Measurements from ENCODE around the gene NETO2. TPM values are rescaled to one million over a fixed set of nuclear protein-coding genes. Genes with fewer than 3 reads are reported as not detected.
"Not testable (repeated sequence)": the region's sequence is repeated elsewhere in the genome, so short reads cannot be mapped to it uniquely, and the experiment has no call there.

The NETO2 gene
- total and polyA plus RNA-seq, 2 experiments from 2014 or later = 7.8 to 15.2 TPM

- Histone ChIP-seq H3K4me3 (no peak overlapping the region), H3K4me2 (no peak overlapping the region), H3K4me1 (ENCODE audit: insufficient read depth) (no peaks in the 10 kb centered on the region), H3K27ac (no peak overlapping the region), H2AFZ (no peak overlapping the region), H3K9me2 (replicated peaks; ENCODE audit: insufficient read depth) (no peaks in the 10 kb centered on the region), H3K36me3 (replicated peaks; ENCODE audit: insufficient read depth, low read depth) (no peaks in the 10 kb centered on the region), H4K20me1 (ENCODE audit: insufficient read depth, poor library complexity, severe bottlenecking) (no peaks in the 10 kb centered on the region), H3K9me3 (ENCODE audit: low read depth) (no peaks in the 10 kb centered on the region), H3K79me2 (no peaks in the 10 kb centered on the region), H3K27me3 (no peaks in the 10 kb centered on the region)
- TF ChIP-seq EZH2phosphoT487 (IDR thresholded peaks at IDR 0.05; ENCODE audit: low read depth, severe bottlenecking, unreplicated experiment) (no peak), EZH2 (IDR thresholded peaks at IDR 0.05; ENCODE audit: borderline replicate concordance) (no peak), CTCF (IDR thresholded peaks at IDR 0.05; ENCODE audit: poor library complexity) (no peak)
- no peak for DNase-seq (ENCODE audit: low spot score)
- WGBS (ENCODE audit: low lambda C conversion rate, missing lambda C conversion rate) = 92% methylated on average over 4 of the region's 4 CpGs
Observed at GRCh38 chr16:47125757-47126156, 18.0 kb downstream of the NETO2 start.

GRCh38 chr16:47113130-47113529 lies 30.6 kb downstream of the NETO2 start:
- Histone ChIP-seq H2AFZ (no peak overlapping the region), H3K4me1 (ENCODE audit: insufficient read depth) (no peaks in the 10 kb centered on the region), H3K4me2 (no peak overlapping the region), H3K27ac (no peak overlapping the region), H3K79me2 (no peaks in the 10 kb centered on the region), H4K20me1 (ENCODE audit: insufficient read depth, poor library complexity, severe bottlenecking) (no peaks in the 10 kb centered on the region), H3K9me3 (ENCODE audit: low read depth) (no peaks in the 10 kb centered on the region), H3K27me3 (no peaks in the 10 kb centered on the region), H3K36me3 (replicated peaks; ENCODE audit: insufficient read depth, low read depth) (no peaks in the 10 kb centered on the region), H3K4me3 (no peak overlapping the region), H3K9me2 (replicated peaks; ENCODE audit: insufficient read depth) (no peaks in the 10 kb centered on the region)
- DNase-seq (ENCODE audit: low spot score) = no peak
- no peak for TF ChIP-seq EZH2 (IDR thresholded peaks at IDR 0.05; ENCODE audit: borderline replicate concordance)
- no peak for TF ChIP-seq CTCF (IDR thresholded peaks at IDR 0.05; ENCODE audit: poor library complexity)
- TF ChIP-seq EZH2phosphoT487 (IDR thresholded peaks at IDR 0.05; ENCODE audit: low read depth, severe bottlenecking, unreplicated experiment) = no peak
- 92% methylated on average over 2 of the region's 2 CpGs for WGBS (ENCODE audit: low lambda C conversion rate, missing lambda C conversion rate)

GRCh38 chr16:47110939-47111338 lies 32.8 kb downstream of the NETO2 start:
- Histone ChIP-seq H3K4me1 (ENCODE audit: insufficient read depth) (no peaks in the 10 kb centered on the region), H3K79me2 (no peaks in the 10 kb centered on the region), H3K27me3 (no peaks in the 10 kb centered on the region), H3K4me2 (no peak overlapping the region), H3K9me3 (ENCODE audit: low read depth) (no peaks in the 10 kb centered on the region), H2AFZ (no peak overlapping the region), H3K4me3 (no peak overlapping the region), H3K27ac (no peak overlapping the region), H3K36me3 (replicated peaks; ENCODE audit: insufficient read depth, low read depth) (no peaks in the 10 kb centered on the region), H3K9me2 (replicated peaks; ENCODE audit: insufficient read depth) (no peaks in the 10 kb centered on the region), H4K20me1 (ENCODE audit: insufficient read depth, poor library complexity, severe bottlenecking) (no peaks in the 10 kb centered on the region)
- TF ChIP-seq EZH2 (IDR thresholded peaks at IDR 0.05; ENCODE audit: borderline replicate concordance) (no peak), CTCF (IDR thresholded peaks at IDR 0.05; ENCODE audit: poor library complexity) (no peak), EZH2phosphoT487 (IDR thresholded peaks at IDR 0.05; ENCODE audit: low read depth, severe bottlenecking, unreplicated experiment) (no peak)
- 96% methylated on average over 3 of the region's 3 CpGs for WGBS (ENCODE audit: low lambda C conversion rate, missing lambda C conversion rate)
- DNase-seq (ENCODE audit: low spot score) = no peak

- no peaks in the 10 kb centered on the region for H3K9me3 ChIP-seq (ENCODE audit: low read depth)
- no peak for TF ChIP-seq EZH2phosphoT487 (IDR thresholded peaks at IDR 0.05; ENCODE audit: low read depth, severe bottlenecking, unreplicated experiment)
- no peak for TF ChIP-seq EZH2 (IDR thresholded peaks at IDR 0.05; ENCODE audit: borderline replicate concordance)
- no peak for TF ChIP-seq CTCF (IDR thresholded peaks at IDR 0.05; ENCODE audit: poor library complexity)
- H3K4me3 ChIP-seq = no peak overlapping the region
Observed at GRCh38 chr16:47109361-47109760, 34.4 kb downstream of the NETO2 start.

GRCh38 chr16:47102921-47103320 lies 40.8 kb downstream of the NETO2 start:
- not testable (repeated sequence) for H3K27me3 ChIP-seq; H3K4me3 ChIP-seq; H3K9me2 ChIP-seq (replicated peaks; ENCODE audit: insufficient read depth); H3K4me2 ChIP-seq; H3K36me3 ChIP-seq (replicated peaks; ENCODE audit: insufficient read depth, low read depth); H3K9me3 ChIP-seq (ENCODE audit: low read depth); DNase-seq (ENCODE audit: low spot score); H2AFZ ChIP-seq; H3K27ac ChIP-seq; H3K79me2 ChIP-seq; H3K4me1 ChIP-seq (ENCODE audit: insufficient read depth); H4K20me1 ChIP-seq (ENCODE audit: insufficient read depth, poor library complexity, severe bottlenecking)
- 96% methylated on average over 4 of the region's 4 CpGs for WGBS (ENCODE audit: low lambda C conversion rate, missing lambda C conversion rate)

More at GRCh38 chr16:47109361-47109760, 34.4 kb downstream of the NETO2 start:
- no peaks in the 10 kb centered on the region for H3K27me3 ChIP-seq
- no peak overlapping the region for H3K27ac ChIP-seq
- no peaks in the 10 kb centered on the region for H3K4me1 ChIP-seq (ENCODE audit: insufficient read depth)
- no peak overlapping the region for H3K4me2 ChIP-seq
- H4K20me1 ChIP-seq (ENCODE audit: insufficient read depth, poor library complexity, severe bottlenecking) = no peaks in the 10 kb centered on the region
- no peaks in the 10 kb centered on the region for H3K36me3 ChIP-seq (replicated peaks; ENCODE audit: insufficient read depth, low read depth)
- WGBS (ENCODE audit: low lambda C conversion rate, missing lambda C conversion rate) = 99% methylated on average over 5 of the region's 5 CpGs
- no peaks in the 10 kb centered on the region for H3K9me2 ChIP-seq (replicated peaks; ENCODE audit: insufficient read depth)
- no peak for DNase-seq (ENCODE audit: low spot score)
- H2AFZ ChIP-seq = no peak overlapping the region
- H3K79me2 ChIP-seq = no peaks in the 10 kb centered on the region
